ENCODE measurements around the gene MTIF3. TPM values are rescaled to one million over a fixed set of nuclear protein-coding genes. Genes with fewer than 3 reads are reported as not detected.

The MTIF3 gene
- total and polyA plus RNA-seq, 2 donors (not counting 1 experiment from before 2014, with no cell fraction given): 86.8 to 171 TPM

DNA sequence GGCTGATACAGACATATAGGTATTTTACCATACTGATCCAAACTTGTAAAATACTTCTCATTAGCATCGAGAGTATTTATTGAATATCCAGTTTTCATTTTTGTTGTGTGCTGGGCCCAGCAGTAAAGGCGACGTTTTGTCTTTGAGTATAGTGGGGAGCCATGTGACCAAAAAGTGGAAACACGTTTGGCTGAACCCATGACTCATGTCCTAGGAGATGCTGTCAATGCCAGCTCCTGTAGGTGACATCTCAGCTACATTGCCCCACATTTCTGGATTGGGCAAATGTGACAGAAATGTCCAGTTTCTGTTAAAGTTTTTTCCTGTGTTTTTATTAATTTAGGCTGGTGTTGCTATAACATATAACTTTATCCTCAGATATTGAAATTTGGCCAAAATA lies 52.0 kb downstream of the MTIF3 start:
- intact Hi-C loops (cut with micrococcal nuclease): no loop called here
- POLR2A ChIA-PET: no interaction called here
- ATAC-seq (ENCODE audit: low read depth): no peak
- no peak overlapping the region for H3K9ac ChIP-seq (ENCODE audit: low read length)
- H3K27ac ChIP-seq (ENCODE audit: low read length in 2 of 2): no peak overlapping the region
- no peaks in the 10 kb centered on the region for H3K79me2 ChIP-seq (ENCODE audit: control insufficient read depth, insufficient read depth, low read length)
- no peak overlapping the region for H2AFZ ChIP-seq (ENCODE audit: insufficient read depth, low read depth, low read length, poor library complexity, severe bottlenecking)
- H3K27me3 ChIP-seq (replicated peaks in 1 of 4; ENCODE audit: control extremely low read depth in 1 of 4, control insufficient read depth in 3 of 4, insufficient read depth in 4 of 4, low read length in 3 of 4): peaks cover 0 to 7% (median 3%) of the 10 kb centered on the region in 4 experiments
- no peaks in the 10 kb centered on the region for H4K20me1 ChIP-seq (ENCODE audit: control insufficient read depth, insufficient read depth, low read length, poor library complexity, severe bottlenecking)
- H3K9me3 ChIP-seq (ENCODE audit: control extremely low read depth in 1 of 3, control insufficient read depth in 2 of 3, insufficient read depth in 1 of 3, low read length in 2 of 3): peaks cover 0 to 5% (median 0%) of the 10 kb centered on the region in 3 donors
- CTCF ChIA-PET: no interaction called here
- H3K4me3 ChIP-seq (ENCODE audit: control extremely low read depth in 1 of 5, extremely low read depth in 1 of 5, insufficient read depth in 1 of 5, low read depth in 2 of 5, low read length in 4 of 5): no peak overlapping the region
- no peak for TF ChIP-seq EZH2 (IDR thresholded peaks at IDR 0.05; ENCODE audit: borderline replicate concordance, insufficient read depth, low read depth, low read length, poor library complexity, severe bottlenecking)
- TF ChIP-seq, protein P1, sequence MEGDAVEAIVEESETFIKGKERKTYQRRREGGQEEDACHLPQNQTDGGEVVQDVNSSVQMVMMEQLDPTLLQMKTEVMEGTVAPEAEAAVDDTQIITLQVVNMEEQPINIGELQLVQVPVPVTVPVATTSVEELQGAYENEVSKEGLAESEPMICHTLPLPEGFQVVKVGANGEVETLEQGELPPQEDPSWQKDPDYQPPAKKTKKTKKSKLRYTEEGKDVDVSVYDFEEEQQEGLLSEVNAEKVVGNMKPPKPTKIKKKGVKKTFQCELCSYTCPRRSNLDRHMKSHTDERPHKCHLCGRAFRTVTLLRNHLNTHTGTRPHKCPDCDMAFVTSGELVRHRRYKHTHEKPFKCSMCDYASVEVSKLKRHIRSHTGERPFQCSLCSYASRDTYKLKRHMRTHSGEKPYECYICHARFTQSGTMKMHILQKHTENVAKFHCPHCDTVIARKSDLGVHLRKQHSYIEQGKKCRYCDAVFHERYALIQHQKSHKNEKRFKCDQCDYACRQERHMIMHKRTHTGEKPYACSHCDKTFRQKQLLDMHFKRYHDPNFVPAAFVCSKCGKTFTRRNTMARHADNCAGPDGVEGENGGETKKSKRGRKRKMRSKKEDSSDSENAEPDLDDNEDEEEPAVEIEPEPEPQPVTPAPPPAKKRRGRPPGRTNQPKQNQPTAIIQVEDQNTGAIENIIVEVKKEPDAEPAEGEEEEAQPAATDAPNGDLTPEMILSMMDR (IDR thresholded peaks at IDR 0.05): no peak
- no peak overlapping the region for H3K4me2 ChIP-seq (replicated peaks; ENCODE audit: low read depth, low read length, poor library complexity, severe bottlenecking)
- no peak overlapping the region for H3K4me3 Mint-ChIP-seq
- H3K36me3 ChIP-seq (replicated peaks in 1 of 2; ENCODE audit: control extremely low read depth in 1 of 2, control insufficient read depth in 1 of 2, extremely low read depth in 1 of 2, insufficient read depth in 2 of 2, low read length in 1 of 2): no peaks in the 10 kb centered on the region
- H3K27me3 Mint-ChIP-seq: peaks cover 8% of the 10 kb centered on the region
- H3K4me1 ChIP-seq (ENCODE audit: control insufficient read depth in 2 of 2, insufficient read depth in 2 of 2, low read length in 2 of 2): peaks cover 5 to 7% of the 10 kb centered on the region in 2 donors
- DNase-seq: no peak
- H3K4me1 Mint-ChIP-seq: peaks cover 8% of the 10 kb centered on the region
- no peaks in the 10 kb centered on the region for H3K9me3 Mint-ChIP-seq (ENCODE audit: insufficient read depth)
- 68% methylated on average over 3 of the region's 4 CpGs for WGBS (ENCODE audit: insufficient coverage)
- no peak overlapping the region for H3K27ac Mint-ChIP-seq

DNA sequence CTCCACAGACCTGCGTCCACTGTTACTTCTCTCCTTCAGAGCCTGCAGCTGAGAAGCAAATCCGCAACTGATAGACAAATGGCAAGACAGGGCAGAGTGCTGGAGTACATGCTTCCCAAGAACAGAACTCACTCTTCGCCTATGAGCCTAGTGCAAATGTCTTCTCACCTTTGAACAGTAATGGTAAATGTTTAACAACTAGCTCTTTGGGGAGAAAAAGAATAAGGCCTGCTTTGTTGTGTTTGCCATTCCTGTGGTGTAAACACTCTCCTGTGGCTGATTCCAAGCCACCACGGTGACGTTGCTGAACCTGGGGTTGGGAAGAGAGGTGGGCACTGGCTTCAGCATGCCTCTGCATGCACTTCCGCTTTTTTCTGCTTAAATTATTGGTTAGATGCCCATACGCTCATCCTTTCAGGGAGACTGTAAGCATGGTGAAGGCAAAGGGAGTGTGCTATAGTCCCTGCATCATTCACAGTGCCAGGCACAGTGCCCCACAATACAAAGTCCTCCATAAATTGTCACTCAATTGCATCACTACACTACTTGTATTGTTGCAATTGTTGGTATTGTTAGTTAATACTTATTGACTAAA lies 54.0 kb downstream of the MTIF3 start:
- peaks cover 11% of the 10 kb centered on the region for H3K27me3 Mint-ChIP-seq
- H3K9me3 Mint-ChIP-seq (ENCODE audit: insufficient read depth): no peaks in the 10 kb centered on the region
- no peak for ATAC-seq (ENCODE audit: low read depth)

More for the DNA sequence above, 54.0 kb downstream of the MTIF3 start:
- H3K4me1 ChIP-seq (ENCODE audit: control insufficient read depth in 2 of 2, insufficient read depth in 2 of 2, low read length in 2 of 2): peaks cover 4% of the 10 kb centered on the region in 2 donors
- H3K9me3 ChIP-seq (ENCODE audit: control extremely low read depth in 1 of 3, control insufficient read depth in 2 of 3, insufficient read depth in 1 of 3, low read length in 2 of 3): peaks cover 0 to 5% (median 0%) of the 10 kb centered on the region in 3 donors
- ChIA-PET CTCF (no interaction called here), POLR2A (interaction anchor here (0.7 kb wide), 1 partner anchor 8 kb away, joined by 10 read pairs; no protein-coding TSS in a partner anchor)
- 90% methylated on average over 5 of the region's 7 CpGs for whole genome bisulfite sequencing (ENCODE audit: insufficient coverage)
- no peak overlapping the region for H3K4me3 ChIP-seq (ENCODE audit: control extremely low read depth in 1 of 5, extremely low read depth in 1 of 5, insufficient read depth in 1 of 5, low read depth in 2 of 5, low read length in 4 of 5)
- no peak overlapping the region for H3K27ac ChIP-seq (ENCODE audit: low read length in 2 of 2)
- H3K36me3 ChIP-seq (replicated peaks in 1 of 2; ENCODE audit: control extremely low read depth in 1 of 2, control insufficient read depth in 1 of 2, extremely low read depth in 1 of 2, insufficient read depth in 2 of 2, low read length in 1 of 2): no peaks in the 10 kb centered on the region
- H3K27me3 ChIP-seq (replicated peaks in 1 of 4; ENCODE audit: control extremely low read depth in 1 of 4, control insufficient read depth in 3 of 4, insufficient read depth in 4 of 4, low read length in 3 of 4): peaks cover 0 to 7% (median 3%) of the 10 kb centered on the region in 4 experiments
- intact Hi-C loops (cut with micrococcal nuclease): no loop called here
- peaks cover 5% of the 10 kb centered on the region for H3K4me1 Mint-ChIP-seq
- H3K4me2 ChIP-seq (replicated peaks; ENCODE audit: low read depth, low read length, poor library complexity, severe bottlenecking): no peak overlapping the region
- no peak for DNase-seq
- H2AFZ ChIP-seq (ENCODE audit: insufficient read depth, low read depth, low read length, poor library complexity, severe bottlenecking): no peak overlapping the region
- no peaks in the 10 kb centered on the region for H3K79me2 ChIP-seq (ENCODE audit: control insufficient read depth, insufficient read depth, low read length)
- H3K4me3 Mint-ChIP-seq: no peak overlapping the region
- no peak overlapping the region for H3K9ac ChIP-seq (ENCODE audit: low read length)
- no peak for TF ChIP-seq EZH2 (IDR thresholded peaks at IDR 0.05; ENCODE audit: borderline replicate concordance, insufficient read depth, low read depth, low read length, poor library complexity, severe bottlenecking)
- TF ChIP-seq, protein P1 (IDR thresholded peaks at IDR 0.05): no peak
- no peaks in the 10 kb centered on the region for H4K20me1 ChIP-seq (ENCODE audit: control insufficient read depth, insufficient read depth, low read length, poor library complexity, severe bottlenecking)
- no peak overlapping the region for H3K27ac Mint-ChIP-seq
